Peyer's patch (tissue), 4 donors: ENCODE data around the gene FBXO7. TPM values are rescaled to one million over a fixed set of nuclear protein-coding genes. Genes with fewer than 3 reads are reported as not detected.

ENCODE experiments used
- DNase-seq, 3 donors: peaks; one replicate each; pipeline ENCODE4 v3.0.0-alpha.2; 2017 to 2019
- H3K27ac ChIP-seq, 4 donors: fragments of 200-600 bp; sonication (generic); one replicate each; pipeline ENCODE4 v1.5.1; 2016 to 2019
- H3K27me3 ChIP-seq, 2 donors: fragments of 200-600 bp; sonication (generic); one replicate each; pipeline ENCODE4 v1.5.1; 2019
- H3K36me3 ChIP-seq, 3 donors: fragments of 200-600 bp; sonication (generic); one replicate each; pipeline ENCODE4 v1.5.1; 2016 to 2019
- H3K4me1 ChIP-seq, 4 donors: fragments of 200-600 bp; sonication (generic); one replicate each; pipeline ENCODE4 v1.5.1; 2016 to 2019
- H3K4me3 ChIP-seq, 4 donors: fragments of 200-600 bp; sonication (generic); 1 replicate in 3 of 4; 2 replicates in 1 of 4; pipeline ENCODE4 v1.5.1; 2016 to 2019; ENCODE audit warnings: mild to moderate bottlenecking in 1 of 4
- H3K9me3 ChIP-seq, 4 donors: fragments of 200-600 bp; sonication (generic); one replicate each; pipeline ENCODE4 v1.5.1; 2016 to 2019; ENCODE audit warnings: mild to moderate bottlenecking in 1 of 4
- CTCF ChIP-seq, 6 experiments: fragments of 450-650 bp in 4 of 6; fragments of 200-600 bp in 2 of 6; sonication (generic) in 1 of 6; IDR thresholded peaks; one replicate each; pipeline ENCODE4 v1.5.1; 2017 to 2019; ENCODE audit warnings: antibody characterized with exemption in 6 of 6, mild to moderate bottlenecking in 3 of 6, moderate library complexity in 1 of 6
- POLR2A ChIP-seq, 2 donors: fragments of 450-650 bp; IDR thresholded peaks; one replicate each; pipeline ENCODE4 v1.5.1; 2017; ENCODE audit warnings: antibody characterized with exemption in 2 of 2, mild to moderate bottlenecking in 2 of 2, moderate library complexity in 2 of 2
- total RNA-seq, 4 donors: library from RNA; depleted of rRNA; stranded (reverse); fragments of >200 nt; gene quantifications; one replicate each; pipeline ENCODE4 v1.1.0, GENCODE V29; 2016

The FBXO7 gene
- total RNA-seq, 4 donors from 2014 or later: 61.1 to 98.3 (median 80.9) TPM

- Histone ChIP-seq H3K9me3 (no peaks in the 10 kb centered on the region), H3K27me3 (no peaks in the 10 kb centered on the region), H3K4me3 (no peak overlapping the region), H3K36me3 (peaks cover 0 to 24% (median 0%) of the 10 kb centered on the region in 3 donors), H3K4me1 (no peaks in the 10 kb centered on the region), H3K27ac (no peak overlapping the region)
- TF ChIP-seq POLR2A (IDR thresholded peaks at IDR 0.05) (no peak), CTCF (IDR thresholded peaks at IDR 0.05) (no peak)
- DNase-seq: no peak
Measured at GRCh38 chr22:32501836-32502752, 27.5 kb downstream of the FBXO7 start.

- no peaks in the 10 kb centered on the region for H3K36me3 ChIP-seq
- no peak for DNase-seq
- H3K27me3 ChIP-seq: no peaks in the 10 kb centered on the region
- H3K4me1 ChIP-seq: no peaks in the 10 kb centered on the region
- no peaks in the 10 kb centered on the region for H3K9me3 ChIP-seq
- H3K27ac ChIP-seq: no peak overlapping the region
- TF ChIP-seq POLR2A (IDR thresholded peaks at IDR 0.05): no peak
- no peak for TF ChIP-seq CTCF (IDR thresholded peaks at IDR 0.05)
- no peak overlapping the region for H3K4me3 ChIP-seq
Measured at GRCh38 chr22:32509045-32509444, 34.4 kb downstream of the FBXO7 start.

GRCh38 chr22:32511274-32511673 is 36.7 kb downstream of the FBXO7 start:
- Histone ChIP-seq H3K27ac (no peak overlapping the region), H3K4me1 (no peaks in the 10 kb centered on the region), H3K4me3 (no peak overlapping the region), H3K27me3 (no peaks in the 10 kb centered on the region), H3K36me3 (no peaks in the 10 kb centered on the region), H3K9me3 (no peaks in the 10 kb centered on the region)
- DNase-seq: no peak
- TF ChIP-seq CTCF (IDR thresholded peaks at IDR 0.05) (no peak), POLR2A (IDR thresholded peaks at IDR 0.05) (no peak)

GRCh38 chr22:32511776-32512175 is 37.2 kb downstream of the FBXO7 start:
- no peak for TF ChIP-seq CTCF (IDR thresholded peaks at IDR 0.05)
- no peak for TF ChIP-seq POLR2A (IDR thresholded peaks at IDR 0.05)
- H3K4me3 ChIP-seq: no peak overlapping the region
- no peaks in the 10 kb centered on the region for H3K36me3 ChIP-seq
- no peaks in the 10 kb centered on the region for H3K27me3 ChIP-seq
- no peaks in the 10 kb centered on the region for H3K4me1 ChIP-seq
- no peak overlapping the region for H3K27ac ChIP-seq
- no peaks in the 10 kb centered on the region for H3K9me3 ChIP-seq
- no peak for DNase-seq

- no peaks in the 10 kb centered on the region for H3K9me3 ChIP-seq
- H3K4me3 ChIP-seq: no peak overlapping the region
- no peaks in the 10 kb centered on the region for H3K4me1 ChIP-seq
- TF ChIP-seq CTCF (IDR thresholded peaks at IDR 0.05) (no peak), POLR2A (IDR thresholded peaks at IDR 0.05) (no peak)
- H3K36me3 ChIP-seq: no peaks in the 10 kb centered on the region
- no peak for DNase-seq
- no peaks in the 10 kb centered on the region for H3K27me3 ChIP-seq
- no peak overlapping the region for H3K27ac ChIP-seq
Measured at GRCh38 chr22:32512267-32512982, 37.8 kb downstream of the FBXO7 start.
